B cell (primary cell): ENCODE data around the gene EXOSC10. TPM values are rescaled to one million over a fixed set of nuclear protein-coding genes. Genes with fewer than 3 reads are reported as not detected.

Source experiments
- ATAC-seq: fragments of 200-7000 bp; cut with Tn5 transposase; one replicate; pipeline ENCODE4 v1.10.0; 2021; ENCODE audit warnings: low read depth, mild to moderate bottlenecking, moderate number of reproducible peaks, moderate library complexity
- CTCF ChIA-PET: fragments of 350-600 bp; sonication (Branson Sonifier 250); formaldehyde crosslinking; loops from one replicate; lab custom pipeline; 2021; ENCODE audit warnings: antibody characterized with exemption, inconsistent platforms; lab: Charles Lee
- POLR2A ChIA-PET: fragments of 350-600 bp; sonication (Branson Sonifier 250); formaldehyde crosslinking; loops from one replicate; lab custom pipeline; 2021; ENCODE audit warnings: antibody characterized with exemption; lab: Charles Lee
- DNase-seq: peaks from one replicate; pipeline ENCODE4 v3.0.0; 2013
- H2AFZ ChIP-seq: 2 replicates; pipeline ENCODE4 v1.6.1; 2012; ENCODE audit warnings: mild to moderate bottlenecking, low read depth, low read length; ENCODE audit not compliant: insufficient read depth, poor library complexity, severe bottlenecking
- H3K27ac ChIP-seq, 2 donors: 1 replicate in 1 of 2; 2 replicates in 1 of 2; pipeline ENCODE4 v1.5.1; 2012 to 2013; ENCODE audit warnings: low read length in 2 of 2, mild to moderate bottlenecking in 2 of 2, moderate library complexity in 1 of 2
- H3K27me3 ChIP-seq, 4 experiments: fragments of 200-600 bp in 1 of 4; sonication (generic) in 1 of 4; replicated peaks in 1 of 4; 1 replicate in 2 of 4; 2 replicates in 2 of 4; pipeline versions ENCODE4 v1.6.1 to v1.7.0; 2013 to 2016; ENCODE audit warnings: low read length in 3 of 4, mild to moderate bottlenecking in 2 of 4, mixed read lengths in 1 of 4, moderate library complexity in 1 of 4; ENCODE audit not compliant: insufficient read depth in 4 of 4, control insufficient read depth in 3 of 4; ENCODE audit errors: control extremely low read depth in 1 of 4
- H3K36me3 ChIP-seq, 2 experiments: replicated peaks in 1 of 2; 1 replicate in 1 of 2; 2 replicates in 1 of 2; pipeline versions ENCODE4 v1.6.1 to v1.7.1; 2013; ENCODE audit warnings: low read length in 1 of 2; ENCODE audit not compliant: insufficient read depth in 2 of 2, control insufficient read depth in 1 of 2; ENCODE audit errors: control extremely low read depth in 1 of 2, extremely low read depth in 1 of 2
- H3K4me1 ChIP-seq, 2 donors: fragments of 200-600 bp in 1 of 2; sonication (generic) in 1 of 2; 1 replicate in 1 of 2; 2 replicates in 1 of 2; pipeline versions ENCODE4 v1.5.1 to v1.6.1; 2013 to 2017; ENCODE audit warnings: low read length in 2 of 2; ENCODE audit not compliant: control insufficient read depth in 2 of 2, insufficient read depth in 2 of 2
- H3K4me2 ChIP-seq: replicated peaks from 2 replicates; pipeline ENCODE3; 2012; ENCODE audit warnings: mild to moderate bottlenecking, low read depth, low read length; ENCODE audit not compliant: poor library complexity, severe bottlenecking
- H3K4me3 ChIP-seq, 5 experiments: fragments of 200-600 bp in 1 of 5; sonication (generic) in 1 of 5; 1 replicate in 3 of 5; 2 replicates in 2 of 5; pipeline versions ENCODE4 v1.5.1 to v1.7.0; 2011 to 2016; ENCODE audit warnings: low read length in 4 of 5, mild to moderate bottlenecking in 4 of 5, low read depth in 2 of 5, control low read depth in 1 of 5, moderate library complexity in 1 of 5; ENCODE audit not compliant: insufficient read depth in 1 of 5; ENCODE audit errors: control extremely low read depth in 1 of 5, extremely low read depth in 1 of 5
- H3K79me2 ChIP-seq: fragments of 200-600 bp; sonication (generic); one replicate; pipeline ENCODE4 v1.6.0; 2016; ENCODE audit warnings: low read length; ENCODE audit not compliant: control insufficient read depth, insufficient read depth
- H3K9ac ChIP-seq: fragments of 200-600 bp; sonication (generic); 2 replicates; pipeline ENCODE4 v1.6.1; 2017; ENCODE audit warnings: mild to moderate bottlenecking, low read length, moderate library complexity
- H3K9me3 ChIP-seq, 3 donors: one replicate each; pipeline versions ENCODE4 v1.6.1 to v1.7.1; 2013; ENCODE audit warnings: low read length in 2 of 3; ENCODE audit not compliant: control insufficient read depth in 2 of 3, insufficient read depth in 1 of 3; ENCODE audit errors: control extremely low read depth in 1 of 3
- H4K20me1 ChIP-seq: 2 replicates; pipeline ENCODE4 v1.6.0; 2012; ENCODE audit warnings: mild to moderate bottlenecking, low read length; ENCODE audit not compliant: insufficient read depth, control insufficient read depth, poor library complexity, severe bottlenecking
- H3K27ac Mint-ChIP-seq: one replicate; pipeline ENCODE4 v1.8.0; 2021; ENCODE audit warnings: mixed read lengths
- H3K27me3 Mint-ChIP-seq: one replicate; pipeline ENCODE4 v1.8.0; 2021; ENCODE audit warnings: mixed read lengths
- H3K4me1 Mint-ChIP-seq: one replicate; pipeline ENCODE4 v1.8.0; 2021; ENCODE audit warnings: mixed read lengths
- H3K4me3 Mint-ChIP-seq: one replicate; pipeline ENCODE4 v1.8.0; 2021; ENCODE audit warnings: mixed read lengths
- H3K9me3 Mint-ChIP-seq: one replicate; pipeline ENCODE4 v1.8.0; 2022; ENCODE audit warnings: mixed read lengths; ENCODE audit not compliant: insufficient read depth
- CTCF ChIP-seq: fragments of 200-600 bp; IDR thresholded peaks from one replicate; pipeline ENCODE4 v1.8.0; 2022; ENCODE audit warnings: antibody characterized with exemption, mild to moderate bottlenecking
- EZH2 ChIP-seq: IDR thresholded peaks from 2 replicates; pipeline ENCODE4 v1.6.1; 2012; ENCODE audit warnings: borderline replicate concordance, low read depth, mild to moderate bottlenecking, moderate library complexity, low read length; ENCODE audit not compliant: insufficient read depth, poor library complexity, severe bottlenecking
- WGBS: methylation state at CpG from one replicate; pipeline ENCODE4 v1.1.5; 2013; ENCODE audit warnings: missing lambda C conversion rate; ENCODE audit not compliant: insufficient coverage; 5-methylcytosine and 5-hydroxymethylcytosine counted together
- intact Hi-C: fragments of 100-400 bp; cut with micrococcal nuclease; formaldehyde crosslinking; loops from one replicate; pipeline ENCODE4 v1.10.0; 2022
- polyA plus RNA-seq: library from polyadenylated mRNA; depleted of rRNA; stranded (reverse); fragments of >200 nt; gene quantifications from 2 replicates; pipeline ENCODE4 v1.2.3, GENCODE V29; 2012
- total RNA-seq, 2 donors: library from RNA; stranded (reverse); fragments of 120-200 nt in 1 of 2; gene quantifications; 1 replicate in 1 of 2; 2 replicates in 1 of 2; pipeline versions ENCODE4 v1.2.3 to v1.2.4, GENCODE V29; 2013 to 2022

The EXOSC10 gene
- total and polyA plus RNA-seq, 2 donors (not counting 1 experiment from before 2014, with no cell fraction given), result 83.4 to 119 TPM

- Histone ChIP-seq H3K27ac (no peak overlapping the region), H3K9ac (no peak overlapping the region)
- 87% methylated on average over 9 of the region's 16 CpGs for WGBS
Observed at GRCh38 chr1:11044086-11044848, 55.4 kb downstream of the EXOSC10 start.

More at GRCh38 chr1:11044086-11044848, 55.4 kb downstream of the EXOSC10 start:
- Histone ChIP-seq H3K4me3 (no peak overlapping the region), H4K20me1 (no peaks in the 10 kb centered on the region), H3K9me3 (no peaks in the 10 kb centered on the region), H3K4me1 (no peaks in the 10 kb centered on the region), H3K27me3 (no peaks in the 10 kb centered on the region), H3K79me2 (no peaks in the 10 kb centered on the region), H3K4me2 (no peak overlapping the region), H3K36me3 (no peaks in the 10 kb centered on the region), H2AFZ (no peak overlapping the region)
- TF ChIP-seq EZH2, result no peak
- no peak for TF ChIP-seq CTCF
- no peak overlapping the region for H3K27ac Mint-ChIP-seq
- DNase-seq (no peak), ATAC-seq (no peak)
- POLR2A ChIA-PET, result no interaction called here
- H3K4me3 Mint-ChIP-seq, result no peak overlapping the region
- intact Hi-C loops, result no loop called here
- no peaks in the 10 kb centered on the region for H3K9me3 Mint-ChIP-seq
- CTCF ChIA-PET, result interaction anchor here (1.0 kb wide), 1 partner anchor 295 kb away, joined by 3 read pairs; no protein-coding TSS in a partner anchor
- H3K27me3 Mint-ChIP-seq, result no peaks in the 10 kb centered on the region
- H3K4me1 Mint-ChIP-seq, result no peaks in the 10 kb centered on the region
